Natural killer cell treated with Interleukin-12 subunit alpha and Interleukin-12 subunit beta and Interleukin-15 and Interleukin-18, amount 100 ng/mL, for 72 hours (primary cell): Measurements from ENCODE around the gene ABHD17A. TPM values are rescaled to one million over a fixed set of nuclear protein-coding genes. Genes with fewer than 3 reads are reported as not detected.
A peak's percentile ranks its signal among the peaks of the same experiment; 100 is the strongest.
"Not testable (repeated sequence)": the region's sequence is repeated elsewhere in the genome, so short reads cannot be mapped to it uniquely, and the experiment has no call there.

Experiments
- ATAC-seq, 2 donors: fragments of 150-1000 bp; cut with Tn5 transposase in 1 of 2; sonication (Bioruptor Pico), chemical (Tn5 transposase) in 1 of 2; 2 replicates each; pipeline ENCODE4 v1.10.0; 2021
- DNase-seq: peaks from one replicate; pipeline ENCODE4 v3.0.0; 2022; ENCODE audit warnings: low spot score
- H3K27ac Mint-ChIP-seq, 2 donors: 1 replicate in 1 of 2; 2 replicates in 1 of 2; pipeline ENCODE4 v1.8.0; 2022; ENCODE audit warnings: mixed read lengths in 2 of 2, mild to moderate bottlenecking in 1 of 2, moderate library complexity in 1 of 2
- H3K27me3 Mint-ChIP-seq, 2 donors: 1 replicate in 1 of 2; 2 replicates in 1 of 2; pipeline ENCODE4 v1.8.0; 2022; ENCODE audit warnings: mixed read lengths in 2 of 2
- H3K36me3 Mint-ChIP-seq: one replicate; pipeline ENCODE4 v1.8.0; 2022; ENCODE audit warnings: mixed read lengths
- H3K4me1 Mint-ChIP-seq, 2 donors: 1 replicate in 1 of 2; 2 replicates in 1 of 2; pipeline ENCODE4 v1.8.0; 2022; ENCODE audit warnings: low read depth in 2 of 2, mixed read lengths in 2 of 2, mild to moderate bottlenecking in 1 of 2
- H3K4me3 Mint-ChIP-seq: one replicate; pipeline ENCODE4 v1.8.0; 2022; ENCODE audit warnings: mixed read lengths
- H3K9me3 Mint-ChIP-seq: 2 replicates; pipeline ENCODE4 v1.8.0; 2022; ENCODE audit warnings: mixed read lengths
- total RNA-seq, 2 donors: library from RNA; stranded (reverse); gene quantifications; one replicate each; pipeline ENCODE4 v1.2.3, GENCODE V29; 2022

The ABHD17A gene
- total RNA-seq, 2 donors from 2014 or later: 127 to 132 TPM

DNA sequence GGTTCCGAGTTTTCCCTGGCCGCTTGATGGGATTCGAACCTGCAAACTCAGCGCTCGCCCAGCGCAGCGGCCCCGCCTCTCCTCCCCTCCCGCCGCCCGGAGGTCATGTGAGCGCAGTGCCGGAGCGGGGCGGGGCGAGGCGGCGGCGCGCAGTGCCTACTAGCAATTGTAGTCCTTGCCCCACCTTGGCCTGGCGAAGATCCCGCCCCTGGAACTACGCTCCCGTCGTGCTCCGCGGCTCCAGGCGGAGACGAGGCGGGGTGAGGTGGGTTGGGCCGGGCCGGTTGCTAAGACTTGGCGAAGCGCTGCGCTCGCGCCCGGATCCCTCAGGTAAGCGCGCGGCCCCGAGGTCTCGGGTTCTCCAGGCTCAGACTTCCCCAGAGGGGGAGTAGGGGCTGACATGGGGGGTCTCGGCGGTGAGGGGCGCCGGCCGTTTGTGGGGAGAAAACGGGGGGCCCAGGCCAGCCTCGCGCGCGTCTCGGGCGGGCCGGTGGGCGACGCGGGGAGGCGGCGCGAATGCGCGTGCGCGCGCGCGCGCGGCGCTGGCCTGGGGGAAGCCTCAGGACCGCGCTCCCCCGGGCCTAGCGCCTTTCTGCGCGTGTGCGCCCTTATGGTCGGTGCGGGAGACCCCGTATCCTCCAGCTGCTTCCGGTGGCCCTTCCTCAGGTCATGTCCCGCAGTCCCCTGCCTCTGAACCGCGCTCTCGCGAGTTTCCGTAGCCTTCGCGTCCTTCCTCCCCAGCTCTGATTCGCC, 20.0 kb upstream of the ABHD17A start, which contains the start of the genes ADAT3 and SCAMP4:
Gene ADAT3, plus strand, starts transcription at position 290 of the 753 bp plus-strand sequence. CDS start 6,649 bp downstream, outside the sequence.
Gene SCAMP4, plus strand, starts transcription at position 290 of the 753 bp plus-strand sequence. CDS start 9,621 bp downstream, outside the sequence.
- peaks cover 19 to 26% of the 10 kb centered on the region in 2 donors for H3K4me1 Mint-ChIP-seq
- H3K9me3 Mint-ChIP-seq: no peaks in the 10 kb centered on the region
- peak within 1 kb of the TSS; percentile 96 for H3K4me3 Mint-ChIP-seq
- H3K27ac Mint-ChIP-seq: peak within 1 kb of the TSS; percentile 80 to 85
- no peaks in the 10 kb centered on the region for H3K36me3 Mint-ChIP-seq
- ATAC-seq (peak; percentile 98 to 99), DNase-seq (peak; percentile 99)
- no peaks in the 10 kb centered on the region for H3K27me3 Mint-ChIP-seq

GRCh38 chr19:1904860-1905109, 19.5 kb upstream of the ABHD17A start:
- Mint-ChIP-seq H3K9me3 (no peaks in the 10 kb centered on the region), H3K36me3 (no peaks in the 10 kb centered on the region), H3K27ac (peak overlapping the region; percentile 80 to 85), H3K4me3 (peak overlapping the region; percentile 96), H3K4me1 (peaks cover 16 to 24% of the 10 kb centered on the region in 2 donors), H3K27me3 (no peaks in the 10 kb centered on the region)
- ATAC-seq (no peak), DNase-seq (no peak)

DNA sequence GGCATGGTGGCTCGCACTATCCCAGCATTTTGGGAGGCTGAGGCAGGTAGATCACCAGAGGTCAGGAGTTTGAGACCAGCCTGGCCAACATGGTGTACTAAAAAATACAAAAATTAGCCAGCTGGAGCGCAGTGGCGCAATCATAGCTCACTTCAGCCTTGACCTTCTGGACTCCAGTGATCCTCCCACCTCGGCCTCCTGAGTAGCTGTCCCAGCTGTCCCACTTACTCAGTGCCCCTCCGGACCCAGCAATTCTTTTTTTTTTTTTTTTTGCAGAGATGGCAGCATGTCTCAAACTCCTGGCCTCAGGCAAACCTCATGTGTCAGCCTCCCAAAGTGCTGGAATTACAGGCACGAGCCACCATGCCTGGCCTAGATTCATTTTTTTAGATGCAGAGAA, 17.6 kb upstream of the ABHD17A start:
- H3K27me3 Mint-ChIP-seq: no peaks in the 10 kb centered on the region
- ATAC-seq: no peak
- H3K27ac Mint-ChIP-seq: no peak overlapping the region
- no peaks in the 10 kb centered on the region for H3K36me3 Mint-ChIP-seq
- peaks cover 5 to 14% of the 10 kb centered on the region in 2 donors for H3K4me1 Mint-ChIP-seq
- H3K4me3 Mint-ChIP-seq: no peak overlapping the region
- no peak for DNase-seq
- H3K9me3 Mint-ChIP-seq: no peaks in the 10 kb centered on the region

GRCh38 chr19:1901940-1902404, 16.7 kb upstream of the ABHD17A start:
- H3K9me3 Mint-ChIP-seq: no peaks in the 10 kb centered on the region
- no peak for DNase-seq
- H3K27ac Mint-ChIP-seq: no peak overlapping the region
- no peaks in the 10 kb centered on the region for H3K27me3 Mint-ChIP-seq
- H3K4me1 Mint-ChIP-seq: peaks cover 12 to 21% of the 10 kb centered on the region in 2 donors
- H3K4me3 Mint-ChIP-seq: no peak overlapping the region
- H3K36me3 Mint-ChIP-seq: no peaks in the 10 kb centered on the region
- no peak for ATAC-seq

GRCh38 chr19:1896508-1896907, 11.2 kb upstream of the ABHD17A start:
- peak overlapping the region; percentile 92 to 95 for H3K27ac Mint-ChIP-seq
- peak overlapping the region; percentile 86 for H3K4me3 Mint-ChIP-seq
- DNase-seq (no peak), ATAC-seq (no peak)
- H3K27me3 Mint-ChIP-seq: no peaks in the 10 kb centered on the region
- no peaks in the 10 kb centered on the region for H3K9me3 Mint-ChIP-seq
- H3K4me1 Mint-ChIP-seq: peaks cover 17 to 21% of the 10 kb centered on the region in 2 donors
- no peaks in the 10 kb centered on the region for H3K36me3 Mint-ChIP-seq

DNA sequence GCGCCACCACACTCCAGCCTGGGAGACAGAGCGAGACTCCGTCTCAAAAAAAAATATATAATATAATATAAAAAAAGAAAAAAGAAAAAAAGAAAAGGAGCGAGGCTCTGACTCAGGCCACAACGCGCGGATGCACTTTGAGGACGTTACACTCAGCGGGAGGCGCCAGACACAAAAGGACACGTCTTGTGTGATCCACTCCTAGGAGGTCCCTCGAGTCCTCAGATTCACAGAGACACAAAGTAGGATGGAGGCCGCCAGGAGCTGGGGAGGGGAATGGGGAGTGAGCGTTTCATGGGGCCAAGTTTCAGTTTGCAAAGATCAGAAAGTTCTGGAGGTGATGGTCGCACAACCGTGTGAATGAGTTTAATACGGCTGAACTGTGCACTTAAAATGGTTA, 8.5 kb upstream of the ABHD17A start:
- DNase-seq: no peak
- peak overlapping the region; percentile 69 to 78 for H3K27ac Mint-ChIP-seq
- peaks cover 17 to 21% of the 10 kb centered on the region in 2 donors for H3K4me1 Mint-ChIP-seq
- H3K9me3 Mint-ChIP-seq: no peaks in the 10 kb centered on the region
- no peaks in the 10 kb centered on the region for H3K36me3 Mint-ChIP-seq
- H3K4me3 Mint-ChIP-seq: peak overlapping the region; percentile 44
- no peak for ATAC-seq
- H3K27me3 Mint-ChIP-seq: no peaks in the 10 kb centered on the region

- no peak for ATAC-seq
- H3K4me3 Mint-ChIP-seq: no peak overlapping the region
- no peak overlapping the region for H3K27ac Mint-ChIP-seq
Measured at GRCh38 chr19:1889907-1890306, 4.6 kb upstream of the ABHD17A start.

GRCh38 chr19:1888385-1888784, 3.1 kb upstream of the ABHD17A start:
- DNase-seq (no peak), ATAC-seq (no peak)
- H3K27me3 Mint-ChIP-seq: no peaks in the 10 kb centered on the region
- H3K36me3 Mint-ChIP-seq: peaks cover 7% of the 10 kb centered on the region
- H3K27ac Mint-ChIP-seq: no peak overlapping the region
- no peaks in the 10 kb centered on the region for H3K9me3 Mint-ChIP-seq
- peaks cover 14 to 15% of the 10 kb centered on the region in 2 donors for H3K4me1 Mint-ChIP-seq
- no peak overlapping the region for H3K4me3 Mint-ChIP-seq

More at GRCh38 chr19:1889907-1890306, 4.6 kb upstream of the ABHD17A start:
- peaks cover 6 to 8% of the 10 kb centered on the region in 2 donors for H3K4me1 Mint-ChIP-seq
- no peaks in the 10 kb centered on the region for H3K27me3 Mint-ChIP-seq
- no peaks in the 10 kb centered on the region for H3K9me3 Mint-ChIP-seq
- no peaks in the 10 kb centered on the region for H3K36me3 Mint-ChIP-seq
- DNase-seq: no peak

GRCh38 chr19:1886360-1886759, 1.1 kb upstream of the ABHD17A start:
- not testable (repeated sequence) for ATAC-seq, H3K9me3 Mint-ChIP-seq, DNase-seq, H3K4me3 Mint-ChIP-seq, H3K27me3 Mint-ChIP-seq, H3K27ac Mint-ChIP-seq
- peaks cover 12% of the 10 kb centered on the region for H3K36me3 Mint-ChIP-seq
- H3K4me1 Mint-ChIP-seq: peaks cover 28 to 29% of the 10 kb centered on the region in 2 donors

GRCh38 chr19:1884719-1885334, 469 bp downstream of the ABHD17A start:
- Mint-ChIP-seq H3K27ac (peak overlapping the region; percentile 94 to 100), H3K27me3 (no peaks in the 10 kb centered on the region), H3K36me3 (peaks cover 12% of the 10 kb centered on the region), H3K4me3 (peak overlapping the region; percentile 98), H3K9me3 (no peaks in the 10 kb centered on the region), H3K4me1 (peaks cover 28 to 34% of the 10 kb centered on the region in 2 donors)
- DNase-seq (no peak), ATAC-seq (no peak)

GRCh38 chr19:1884291-1884718, 991 bp downstream of the ABHD17A start:
- Mint-ChIP-seq H3K4me3 (peak overlapping the region; percentile 98), H3K4me1 (peaks cover 28 to 35% of the 10 kb centered on the region in 2 donors), H3K36me3 (peaks cover 12% of the 10 kb centered on the region), H3K27me3 (no peaks in the 10 kb centered on the region), H3K9me3 (no peaks in the 10 kb centered on the region), H3K27ac (peak overlapping the region; percentile 94 to 100)
- no peak for DNase-seq
- no peak for ATAC-seq

- no peaks in the 10 kb centered on the region for H3K27me3 Mint-ChIP-seq
- H3K36me3 Mint-ChIP-seq: peaks cover 12% of the 10 kb centered on the region
- H3K27ac Mint-ChIP-seq: peak overlapping the region; percentile 94 to 100
- ATAC-seq (no peak), DNase-seq (no peak)
- peaks cover 28 to 35% of the 10 kb centered on the region in 2 donors for H3K4me1 Mint-ChIP-seq
- no peaks in the 10 kb centered on the region for H3K9me3 Mint-ChIP-seq
- H3K4me3 Mint-ChIP-seq: peak overlapping the region; percentile 98
Measured at GRCh38 chr19:1883784-1884183, 1.5 kb downstream of the ABHD17A start.

DNA sequence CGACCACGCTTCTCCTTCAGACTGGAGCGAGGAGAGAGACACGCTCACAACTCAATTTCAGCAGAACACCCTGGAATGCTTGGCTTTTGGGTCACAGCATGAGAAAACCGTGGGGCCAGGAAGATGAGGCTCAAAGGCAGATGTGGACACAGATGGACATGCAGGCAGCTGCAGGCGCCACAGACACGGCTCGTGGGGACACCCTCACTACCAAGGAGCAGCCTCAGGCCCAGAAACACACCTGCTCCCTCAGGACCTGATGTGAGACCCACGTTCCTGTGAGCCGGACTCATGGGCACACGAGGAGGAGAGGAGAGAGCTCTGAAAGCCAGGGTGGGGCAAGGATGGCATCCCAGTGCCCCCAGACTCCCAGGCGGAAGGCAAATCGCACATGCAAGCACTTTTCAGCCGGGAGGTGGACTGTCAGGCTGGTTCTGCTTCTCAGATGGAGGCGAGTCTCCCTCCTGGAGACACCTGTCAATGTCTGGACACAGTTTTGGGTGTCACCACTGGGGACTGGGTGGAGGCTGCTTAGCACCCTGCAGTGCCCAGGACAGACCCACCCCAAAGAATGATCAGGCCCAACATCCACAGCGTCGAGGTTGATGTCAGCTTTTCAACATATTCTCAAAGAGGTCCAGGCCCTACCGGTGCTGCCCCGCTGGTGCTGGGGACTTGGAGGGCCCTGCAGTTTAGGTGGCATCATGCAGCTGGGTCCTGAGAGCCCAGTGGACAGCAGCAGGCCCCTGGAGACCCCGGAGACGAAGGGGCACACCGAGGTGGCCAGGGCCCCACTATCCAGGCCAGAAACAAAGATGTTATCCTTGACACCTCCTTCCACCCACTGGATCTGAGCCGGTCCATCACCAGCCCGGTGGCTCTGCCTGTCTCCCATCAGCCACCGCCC, 2.3 kb downstream of the ABHD17A start:
- H3K27me3 Mint-ChIP-seq: no peaks in the 10 kb centered on the region
- no peak for ATAC-seq
- H3K4me1 Mint-ChIP-seq: peaks cover 28 to 39% of the 10 kb centered on the region in 2 donors
- no peaks in the 10 kb centered on the region for H3K9me3 Mint-ChIP-seq
- H3K36me3 Mint-ChIP-seq: peaks cover 12% of the 10 kb centered on the region
- H3K27ac Mint-ChIP-seq: peak overlapping the region; percentile 94 to 100
- DNase-seq: no peak
- peak overlapping the region; percentile 98 for H3K4me3 Mint-ChIP-seq
